ENCODE measurements around the gene LRP6. TPM values are rescaled to one million over a fixed set of nuclear protein-coding genes. Genes with fewer than 3 reads are reported as not detected.

LRP6 gene
- total and polyA plus RNA-seq, 11 donors: 3.7 to 29.6 (median 16.9) TPM

DNA sequence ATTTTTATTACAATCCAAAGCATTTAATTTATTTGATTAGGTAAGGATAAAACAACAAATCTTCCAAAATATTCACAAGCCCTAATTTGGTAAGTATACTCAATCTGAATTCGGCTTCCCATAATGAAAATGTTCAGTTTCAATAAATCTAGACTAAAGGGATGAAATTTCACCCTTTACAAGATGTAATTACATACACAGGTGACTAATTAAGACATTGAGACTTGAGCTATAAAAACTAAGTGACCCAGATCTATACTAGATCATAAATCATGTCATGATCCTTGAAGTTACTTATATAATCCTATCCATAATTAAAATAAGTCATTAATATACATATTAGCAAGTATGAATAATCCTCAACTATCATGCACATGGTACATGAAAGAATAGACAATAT is 36.6 kb downstream of the LRP6 start:
- Histone ChIP-seq H3K36me3 (peaks cover 0 to 3% (median 0%) of the 10 kb centered on the region in 9 donors), H3K4me1 (peaks cover 0 to 21% (median 7%) of the 10 kb centered on the region in 12 donors), H3K27ac (no peak overlapping the region), H3K4me3 (no peak overlapping the region), H3K9me3 (peaks cover 0 to 18% (median 0%) of the 10 kb centered on the region in 12 donors), H3K27me3 (no peaks in the 10 kb centered on the region)
- TF ChIP-seq, protein P1, sequence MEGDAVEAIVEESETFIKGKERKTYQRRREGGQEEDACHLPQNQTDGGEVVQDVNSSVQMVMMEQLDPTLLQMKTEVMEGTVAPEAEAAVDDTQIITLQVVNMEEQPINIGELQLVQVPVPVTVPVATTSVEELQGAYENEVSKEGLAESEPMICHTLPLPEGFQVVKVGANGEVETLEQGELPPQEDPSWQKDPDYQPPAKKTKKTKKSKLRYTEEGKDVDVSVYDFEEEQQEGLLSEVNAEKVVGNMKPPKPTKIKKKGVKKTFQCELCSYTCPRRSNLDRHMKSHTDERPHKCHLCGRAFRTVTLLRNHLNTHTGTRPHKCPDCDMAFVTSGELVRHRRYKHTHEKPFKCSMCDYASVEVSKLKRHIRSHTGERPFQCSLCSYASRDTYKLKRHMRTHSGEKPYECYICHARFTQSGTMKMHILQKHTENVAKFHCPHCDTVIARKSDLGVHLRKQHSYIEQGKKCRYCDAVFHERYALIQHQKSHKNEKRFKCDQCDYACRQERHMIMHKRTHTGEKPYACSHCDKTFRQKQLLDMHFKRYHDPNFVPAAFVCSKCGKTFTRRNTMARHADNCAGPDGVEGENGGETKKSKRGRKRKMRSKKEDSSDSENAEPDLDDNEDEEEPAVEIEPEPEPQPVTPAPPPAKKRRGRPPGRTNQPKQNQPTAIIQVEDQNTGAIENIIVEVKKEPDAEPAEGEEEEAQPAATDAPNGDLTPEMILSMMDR (IDR thresholded peaks at IDR 0.05): no peak
- TF ChIP-seq POLR2A (IDR thresholded peaks at IDR 0.05): no peak
- WGBS, 4 donors: 86 to 96% (median 94%) methylated on average over 1 of the region's 1 CpG
- ATAC-seq (no peak), DNase-seq (no peak)
- intact Hi-C loops (cut with DNase I): no loop called here

- intact Hi-C loops (cut with DNase I): no loop called here
- Histone ChIP-seq H3K27me3 (no peaks in the 10 kb centered on the region), H3K4me1 (peaks cover 0 to 21% (median 7%) of the 10 kb centered on the region in 12 donors), H3K27ac (no peak overlapping the region), H3K4me3 (no peak overlapping the region), H3K9me3 (peaks cover 0 to 18% (median 0%) of the 10 kb centered on the region in 12 donors), H3K36me3 (peaks cover 0 to 3% (median 0%) of the 10 kb centered on the region in 9 donors)
- DNase-seq (no peak), ATAC-seq (no peak)
- TF ChIP-seq POLR2A (IDR thresholded peaks at IDR 0.05): no peak
- TF ChIP-seq, protein P1 (IDR thresholded peaks at IDR 0.05): no peak
- WGBS, 4 donors: 82 to 97% (median 86%) methylated on average over 1 of the region's 1 CpG
Observed at GRCh38 chr12:12229556-12230092, 37.2 kb downstream of the LRP6 start.

DNA sequence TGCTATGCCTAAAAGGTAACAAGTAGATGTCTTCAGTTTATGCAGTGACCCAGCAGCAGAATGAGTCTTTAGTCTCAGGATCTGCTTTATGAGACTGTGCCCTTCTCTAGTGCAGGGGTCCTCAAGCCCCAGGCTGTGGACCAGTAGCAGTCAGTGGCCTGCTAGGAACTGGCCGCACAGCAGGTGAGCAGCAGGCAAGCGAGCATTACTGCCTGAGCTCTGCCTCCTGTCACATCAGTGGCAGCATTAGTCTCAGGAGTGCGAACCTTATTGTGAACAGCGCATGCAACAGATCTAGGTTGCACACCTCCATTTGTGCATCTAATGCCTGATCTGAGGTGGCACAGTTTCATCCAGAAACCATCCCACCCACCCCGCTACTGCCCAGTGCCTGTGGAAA is 38.4 kb downstream of the LRP6 start:
- intact Hi-C loops (cut with DNase I): no loop called here

DNA sequence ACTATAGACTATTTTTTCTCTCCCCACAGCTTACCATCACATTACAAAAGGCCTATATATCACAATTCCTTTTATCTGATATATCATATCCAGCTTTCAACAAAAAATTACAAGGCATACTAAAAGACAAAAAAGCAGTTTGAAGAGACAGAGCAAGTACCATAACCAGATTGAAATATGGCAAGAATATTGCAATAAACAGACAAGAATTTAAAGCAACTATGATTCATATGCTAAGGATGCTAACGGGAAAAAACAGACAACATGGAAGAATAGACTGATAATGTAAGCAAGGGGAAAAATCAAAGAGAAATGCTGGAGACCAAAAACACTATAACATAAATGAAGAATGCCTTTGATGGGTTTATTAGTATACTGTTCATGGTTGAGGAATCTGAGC is 40.7 kb downstream of the LRP6 start:
- Histone ChIP-seq H3K4me3 (no peak overlapping the region), H3K27ac (no peak overlapping the region), H3K27me3 (no peaks in the 10 kb centered on the region), H3K4me1 (peaks cover 0 to 29% (median 6%) of the 10 kb centered on the region in 12 donors), H3K9me3 (peaks cover 0 to 18% (median 0%) of the 10 kb centered on the region in 12 donors), H3K36me3 (peaks cover 0 to 3% (median 0%) of the 10 kb centered on the region in 9 donors)
- 94 to 98% (median 97%) methylated on average over 1 of the region's 1 CpG for WGBS, 4 donors
- TF ChIP-seq, protein P1 (IDR thresholded peaks at IDR 0.05): no peak
- no peak for TF ChIP-seq POLR2A (IDR thresholded peaks at IDR 0.05)
- no peak for DNase-seq
- ATAC-seq: no peak
- intact Hi-C loops (cut with DNase I): no loop called here

More for the DNA sequence above, 38.4 kb downstream of the LRP6 start:
- Histone ChIP-seq H3K36me3 (peaks cover 0 to 3% (median 0%) of the 10 kb centered on the region in 9 donors), H3K27me3 (no peaks in the 10 kb centered on the region), H3K4me1 (peaks cover 0 to 21% (median 7%) of the 10 kb centered on the region in 12 donors), H3K27ac (no peak overlapping the region), H3K9me3 (peaks cover 0 to 18% (median 0%) of the 10 kb centered on the region in 12 donors), H3K4me3 (no peak overlapping the region)
- DNase-seq (no peak), ATAC-seq (no peak)
- WGBS, 4 donors: 95 to 100% (median 99%) methylated on average over 5 of the region's 5 CpGs
- TF ChIP-seq POLR2A (IDR thresholded peaks at IDR 0.05): no peak
- TF ChIP-seq, protein P1 (IDR thresholded peaks at IDR 0.05): no peak
